Stimulated activated CD4-positive, alpha-beta T cell treated with anti-CD3 and anti-CD28 coated beads, Interleukin-12 subunit alpha, Interleukin-12 subunit beta, amount 100 ng/mL, for 4 hours (primary cell): ENCODE results near the gene AMMECR1L.
"Not testable (repeated sequence)": the region's sequence is repeated elsewhere in the genome, so short reads cannot be mapped to it uniquely, and the experiment has no call there.

ENCODE experiments used
- DNase-seq: peaks from one replicate; pipeline ENCODE4 v3.0.0-alpha.2; 2020

Gene AMMECR1L

GRCh38 chr2:127829845-127830246 is 55.9 kb downstream of the AMMECR1L start:
- DNase-seq, result peak; percentile 31

DNA sequence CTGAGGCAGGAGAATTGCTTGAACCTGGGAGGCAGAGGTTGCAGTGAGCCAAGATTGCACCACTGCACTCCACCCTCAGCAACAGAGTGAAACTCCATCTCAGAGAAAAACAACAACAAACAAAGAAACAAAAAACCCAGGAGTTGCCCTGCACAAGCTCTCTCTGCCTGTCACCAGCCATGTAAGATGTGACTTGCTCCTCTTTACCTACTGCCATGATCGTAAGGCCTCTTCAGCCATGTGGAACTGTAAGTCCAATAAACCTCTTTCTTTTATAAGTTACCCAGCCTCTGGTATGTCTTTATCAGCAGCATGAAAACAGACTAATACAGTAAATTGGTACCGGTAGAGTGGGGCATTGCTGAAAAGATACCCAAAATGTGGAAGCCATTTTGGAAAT is 59.0 kb downstream of the AMMECR1L start:
- not testable (repeated sequence) for DNase-seq

DNA sequence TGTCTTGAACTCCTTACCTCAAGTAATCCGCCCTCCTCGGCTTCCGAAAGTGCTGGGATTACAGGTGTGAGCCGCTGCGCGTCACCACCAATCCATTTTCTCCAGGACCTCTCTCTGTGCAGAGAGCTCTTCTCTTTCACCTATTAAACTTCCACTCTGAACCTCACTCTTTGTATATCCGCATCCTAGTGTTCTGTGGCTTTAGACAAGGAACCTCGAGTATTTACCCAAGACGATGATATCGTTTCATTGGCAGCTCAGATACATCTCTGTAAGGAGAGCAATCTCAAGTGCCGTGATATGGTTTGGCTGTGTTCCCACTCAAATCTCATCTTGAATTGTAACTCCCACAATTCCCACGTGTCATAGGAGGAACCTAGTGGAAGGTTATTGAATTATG is 59.7 kb downstream of the AMMECR1L start:
- DNase-seq, result no peak

DNA sequence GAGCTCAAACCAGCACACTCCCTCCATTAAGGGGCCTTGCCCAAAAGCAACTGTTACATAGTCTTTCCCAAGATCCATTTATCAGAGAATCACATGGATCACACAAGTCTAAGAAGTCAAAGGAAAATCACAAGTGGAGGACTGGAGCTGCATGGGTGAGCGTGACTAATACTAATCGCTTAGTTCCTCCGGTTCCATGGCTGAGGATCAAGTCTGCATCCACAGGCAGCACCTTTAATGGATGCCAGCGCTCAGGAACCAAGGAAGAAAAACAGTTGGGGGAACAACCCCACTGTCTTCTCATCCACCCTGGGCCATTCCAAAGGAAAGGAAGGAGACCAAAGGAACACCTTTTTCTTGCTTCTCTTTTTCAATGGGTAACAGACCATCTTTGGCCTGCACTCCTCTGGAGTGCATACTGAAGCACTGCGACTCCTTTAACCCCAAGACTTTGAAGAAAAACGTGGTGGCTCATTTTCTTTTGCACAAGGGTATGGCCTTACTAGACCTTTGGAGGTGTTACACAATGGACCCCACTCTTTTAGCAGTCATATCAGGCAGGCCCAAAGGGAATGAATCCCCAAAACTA is 65.6 kb downstream of the AMMECR1L start:
- DNase-seq, result no peak

DNA sequence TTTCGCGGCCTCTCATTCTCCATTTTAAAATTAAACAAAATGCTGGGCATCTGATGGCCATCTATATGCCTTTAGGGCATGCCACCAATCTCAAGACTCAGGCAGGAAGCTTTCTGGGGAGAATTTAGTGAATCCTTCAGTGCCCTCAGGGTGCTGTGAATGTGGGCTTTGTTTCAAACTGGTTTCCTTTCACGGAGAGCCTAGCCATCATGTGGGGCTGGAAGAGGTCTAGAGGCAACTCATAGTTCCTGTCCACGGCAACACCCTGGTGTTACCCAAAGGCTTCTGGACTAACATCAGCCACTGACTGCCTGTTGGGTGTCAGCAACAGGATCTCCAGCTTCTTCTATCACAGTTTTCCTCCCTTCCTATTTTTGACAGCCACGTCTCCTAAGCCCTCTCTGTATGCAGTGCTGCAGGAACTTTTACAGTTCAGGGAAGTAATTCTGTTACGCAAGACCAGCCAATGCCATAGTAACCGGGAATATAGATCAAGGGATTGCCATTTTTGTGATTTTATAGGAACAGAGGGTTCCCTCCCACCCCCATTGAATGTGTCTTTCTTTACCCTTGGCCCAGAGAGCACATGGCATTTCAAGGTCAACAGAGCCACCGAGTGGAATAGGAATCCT is 66.8 kb downstream of the AMMECR1L start:
- no peak for DNase-seq

GRCh38 chr2:127818241-127818640 is 67.5 kb downstream of the AMMECR1L start:
- no peak for DNase-seq

DNA sequence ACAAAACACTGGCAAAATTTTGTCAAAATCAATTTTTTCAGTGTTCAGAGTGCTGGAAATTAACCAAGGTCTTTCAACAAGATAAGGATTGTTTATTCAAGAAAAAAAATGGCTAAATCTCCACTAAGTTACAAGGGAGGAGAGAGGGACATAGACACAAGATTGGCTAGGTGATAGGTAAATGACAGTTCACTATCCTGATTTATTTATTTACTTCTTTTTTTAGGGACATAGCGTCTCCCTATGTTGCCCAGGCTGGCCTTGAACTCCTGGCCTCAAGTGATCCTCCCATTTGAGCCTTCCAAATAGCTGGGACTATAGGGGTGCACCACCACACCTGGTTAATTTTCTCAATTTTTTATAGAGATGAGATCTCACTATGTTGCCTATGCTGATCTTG is 71.1 kb downstream of the AMMECR1L start:
- DNase-seq, result no peak

GRCh38 chr2:127812441-127812840 is 73.3 kb downstream of the AMMECR1L start:
- not testable (repeated sequence) for DNase-seq
